ENCODE measurements around the gene PDIA4.
"Not testable (repeated sequence)": the region's sequence is repeated elsewhere in the genome, so short reads cannot be mapped to it uniquely, and the experiment has no call there.

The PDIA4 gene

GRCh38 chr7:149030439-149030838, 2.1 kb upstream of the PDIA4 start:
- FAIRE-seq, result not testable (repeated sequence)

- no peak for FAIRE-seq
Measured at GRCh38 chr7:149027611-149028345, 527 bp downstream of the PDIA4 start.

- FAIRE-seq, result no peak
Measured at GRCh38 chr7:149027055-149027454, 1.2 kb downstream of the PDIA4 start.

GRCh38 chr7:149023662-149024061, 4.6 kb downstream of the PDIA4 start:
- no peak for FAIRE-seq

GRCh38 chr7:149022756-149023360, 5.4 kb downstream of the PDIA4 start:
- no peak for FAIRE-seq

GRCh38 chr7:149021725-149022062, 6.6 kb downstream of the PDIA4 start:
- FAIRE-seq, result no peak

GRCh38 chr7:149020483-149020882, 7.8 kb downstream of the PDIA4 start:
- no peak for FAIRE-seq

GRCh38 chr7:149016876-149017275, 11.4 kb downstream of the PDIA4 start:
- FAIRE-seq, result no peak

GRCh38 chr7:149014309-149014708, 14.0 kb downstream of the PDIA4 start:
- no peak for FAIRE-seq

- FAIRE-seq, result no peak
Measured at GRCh38 chr7:149013876-149014275, 14.4 kb downstream of the PDIA4 start.

- not testable (repeated sequence) for FAIRE-seq
Measured at GRCh38 chr7:149012730-149013129, 15.6 kb downstream of the PDIA4 start.

GRCh38 chr7:149011491-149011890, 16.8 kb downstream of the PDIA4 start:
- no peak for FAIRE-seq

- FAIRE-seq, result no peak
Measured at GRCh38 chr7:149010451-149010850, 17.9 kb downstream of the PDIA4 start.

- no peak for FAIRE-seq
Measured at GRCh38 chr7:149009527-149009926, 18.8 kb downstream of the PDIA4 start.

- no peak for FAIRE-seq
Measured at GRCh38 chr7:149007611-149008010, 20.7 kb downstream of the PDIA4 start.

GRCh38 chr7:149007146-149007545, 21.2 kb downstream of the PDIA4 start:
- no peak for FAIRE-seq

GRCh38 chr7:149006345-149006725, 22.0 kb downstream of the PDIA4 start:
- FAIRE-seq, result no peak

GRCh38 chr7:149005427-149006344, 22.6 kb downstream of the PDIA4 start:
- FAIRE-seq, result no peak

- no peak for FAIRE-seq
Measured at GRCh38 chr7:149004405-149005370, 23.6 kb downstream of the PDIA4 start.

GRCh38 chr7:149003560-149004305, 24.6 kb downstream of the PDIA4 start:
- FAIRE-seq, result no peak

GRCh38 chr7:149003018-149003417, 25.3 kb downstream of the PDIA4 start:
- no peak for FAIRE-seq

- no peak for FAIRE-seq
Measured at GRCh38 chr7:149002604-149003003, 25.7 kb downstream of the PDIA4 start.

Measured in colon (tissue), 2 donors.